DMS 273 treated with DMSO at 0.1 percent for 48 hours (cell line): ENCODE results near the gene NTNG1.
"Not testable (repeated sequence)": the region's sequence is repeated elsewhere in the genome, so short reads cannot be mapped to it uniquely, and the experiment has no call there.

Source experiments
- DNase-seq: peaks from one replicate; lab custom pipeline; 2025; lab: John Stamatoyannopoulos, UW

NTNG1 gene

DNA sequence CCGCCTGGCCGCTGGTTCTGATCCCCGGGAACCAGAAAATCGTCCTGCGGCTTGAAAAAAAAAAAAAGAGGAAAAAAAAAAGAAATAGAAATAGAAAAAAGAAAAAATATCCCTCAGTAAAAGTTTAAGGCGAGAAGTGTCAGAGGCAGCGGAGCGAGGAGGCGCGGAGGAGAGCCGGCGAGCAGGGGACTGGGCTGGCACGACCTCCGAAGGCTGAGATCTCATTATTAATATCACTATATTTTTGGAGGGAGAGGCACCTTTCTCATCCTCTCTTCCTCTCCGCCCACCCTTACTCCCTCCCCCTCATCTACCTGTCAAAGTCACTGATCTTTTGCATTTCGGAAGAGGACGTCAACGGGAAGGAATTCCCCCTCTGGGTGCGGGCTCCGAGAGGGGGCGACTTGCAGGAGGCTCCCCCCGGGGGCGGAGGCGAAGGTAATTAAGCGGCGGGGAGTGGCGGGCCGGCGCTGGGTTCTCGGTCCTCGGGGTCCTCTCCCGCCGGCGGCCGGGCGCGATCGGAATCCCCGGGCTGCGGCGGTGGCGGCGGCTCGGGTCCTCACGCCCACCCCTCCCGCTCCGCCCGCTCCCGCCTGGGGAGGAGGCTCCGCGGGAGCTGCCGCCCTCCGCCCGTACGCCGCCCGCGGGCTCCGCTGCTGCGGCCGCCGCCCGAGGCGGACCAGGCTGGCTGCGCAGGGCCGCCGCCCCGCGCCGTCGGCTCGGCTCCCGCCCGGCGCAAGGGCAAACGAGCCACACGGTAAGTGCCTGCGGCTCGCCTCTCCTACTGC is at the start of gene NTNG1:
NTNG1 (plus strand) TSS at position 337 of the 788 bp plus-strand sequence.
- no peak for DNase-seq

DNA sequence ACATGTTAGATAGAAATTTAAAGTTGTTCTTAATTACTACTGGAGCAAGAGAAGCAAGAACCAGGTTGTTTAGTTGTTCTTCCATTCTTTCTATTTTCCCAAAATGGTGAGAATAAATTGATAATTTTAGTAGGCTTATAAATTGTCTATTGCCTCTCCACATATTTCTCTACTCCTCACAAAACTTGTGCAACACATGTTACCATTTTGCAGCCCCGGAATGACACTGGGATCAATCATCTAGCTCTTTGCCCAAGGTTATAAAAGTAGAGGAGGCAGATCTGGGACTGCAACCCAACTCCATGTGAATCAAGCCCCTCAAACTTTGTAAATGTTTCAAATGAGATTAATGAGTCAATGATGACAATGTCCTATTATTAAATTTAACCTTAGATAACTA is 49.4 kb upstream of the NTNG1 start:
- no peak for DNase-seq

DNA sequence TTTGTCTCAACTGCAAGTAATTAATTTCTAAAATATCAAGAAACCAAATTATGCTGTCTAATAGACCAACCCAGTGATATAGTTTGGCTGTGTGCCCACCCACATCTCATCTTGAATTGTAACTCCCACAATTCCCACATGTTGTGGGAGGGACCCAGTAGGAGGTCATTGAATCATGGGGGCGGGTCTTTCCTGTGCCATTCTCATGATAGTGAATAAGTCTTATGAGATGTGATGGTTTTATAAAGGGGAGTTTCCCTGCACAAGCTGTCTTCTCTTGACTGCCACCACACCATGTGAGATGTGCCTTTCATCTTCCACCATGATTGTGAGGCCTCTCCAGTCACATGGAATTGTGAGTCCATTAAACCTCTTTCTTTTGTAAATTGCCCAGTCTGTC is 47.4 kb upstream of the NTNG1 start:
- DNase-seq: not testable (repeated sequence)

DNA sequence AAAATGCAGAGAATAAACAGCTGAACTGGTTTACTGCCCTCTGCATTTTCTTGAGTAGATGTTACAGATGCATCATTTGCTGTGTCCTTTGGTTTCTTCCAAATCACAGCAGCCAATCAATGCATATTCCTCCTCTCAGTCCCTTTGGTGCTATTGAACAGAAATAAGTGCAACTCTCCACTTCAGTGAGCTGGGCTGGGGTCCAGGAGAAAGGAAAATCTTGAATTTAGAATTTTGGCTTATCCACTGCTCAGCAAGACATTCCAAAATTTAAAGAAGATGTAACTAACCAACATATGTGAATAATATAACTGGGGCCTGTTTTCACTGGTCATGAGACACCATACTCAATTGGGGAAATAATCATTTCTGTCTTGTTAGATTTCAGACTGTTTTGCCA is 45.2 kb upstream of the NTNG1 start:
- DNase-seq: no peak

DNA sequence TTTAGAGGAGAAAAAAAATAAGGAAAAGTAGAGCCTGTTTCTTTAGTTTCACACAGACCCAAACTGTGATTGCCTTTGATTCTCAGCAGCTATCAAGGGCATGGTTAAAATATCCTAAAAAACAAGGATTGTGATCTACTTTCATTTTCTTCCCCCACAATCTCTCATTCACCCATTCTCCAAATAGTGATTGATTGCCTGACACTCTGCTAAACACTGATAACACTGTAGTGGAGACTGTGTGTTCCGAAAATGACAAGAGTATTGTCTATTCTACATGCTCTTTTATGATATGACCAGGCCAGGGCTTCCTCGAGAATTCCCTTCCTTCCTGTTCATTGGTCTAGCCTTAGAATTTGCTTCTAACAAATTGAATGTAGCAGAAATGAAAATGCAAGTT is 44.1 kb upstream of the NTNG1 start:
- no peak for DNase-seq

DNA sequence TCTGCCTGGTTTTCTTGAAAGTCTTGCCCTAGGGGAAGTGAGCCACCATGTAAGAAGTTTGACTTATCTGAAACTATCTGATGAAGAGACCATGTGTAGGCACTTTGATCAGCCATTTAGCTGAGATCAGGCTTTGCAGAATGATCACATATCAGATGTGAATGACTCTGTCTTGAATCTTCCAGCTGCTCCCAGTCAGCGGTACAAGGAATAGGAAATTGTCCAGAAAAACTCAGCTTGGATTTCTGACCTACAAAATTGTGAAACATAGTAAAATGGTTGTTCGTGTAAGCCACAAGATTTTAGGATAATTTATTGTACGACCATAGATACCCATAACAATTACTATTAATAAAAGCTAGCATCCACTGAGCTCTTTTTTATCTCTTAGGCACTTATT is 41.9 kb upstream of the NTNG1 start:
- DNase-seq: no peak

DNA sequence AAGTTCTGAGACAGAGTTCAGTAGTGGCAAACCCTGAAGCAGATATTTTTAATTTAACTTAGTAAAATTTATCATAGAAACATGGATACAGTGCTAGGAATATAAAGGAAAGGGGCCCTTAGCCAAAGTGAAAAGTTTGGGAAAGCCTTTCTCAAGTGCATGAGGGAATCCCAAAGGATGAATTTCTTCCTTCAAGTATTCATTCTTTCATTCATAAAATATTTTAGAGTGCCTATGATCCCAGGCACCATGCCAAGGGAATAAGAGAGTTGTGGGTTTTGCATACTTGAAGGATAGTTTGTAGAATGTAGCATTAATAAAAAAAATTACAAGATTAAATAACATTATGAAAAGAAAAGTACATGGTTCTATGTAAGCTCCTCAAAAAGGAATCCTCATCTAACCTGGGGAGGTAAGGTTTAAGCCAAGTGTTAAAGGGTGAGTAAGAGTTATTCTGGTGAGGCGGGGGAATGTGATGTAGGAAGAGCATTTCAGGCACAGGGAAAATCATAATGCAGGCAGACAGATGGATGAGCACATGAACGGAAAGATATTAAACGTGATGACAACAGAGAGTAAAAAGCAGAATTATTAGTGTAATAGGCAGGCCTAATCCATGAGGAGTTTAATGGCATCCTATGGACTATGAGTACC is 40.4 kb upstream of the NTNG1 start:
- no peak for DNase-seq

DNA sequence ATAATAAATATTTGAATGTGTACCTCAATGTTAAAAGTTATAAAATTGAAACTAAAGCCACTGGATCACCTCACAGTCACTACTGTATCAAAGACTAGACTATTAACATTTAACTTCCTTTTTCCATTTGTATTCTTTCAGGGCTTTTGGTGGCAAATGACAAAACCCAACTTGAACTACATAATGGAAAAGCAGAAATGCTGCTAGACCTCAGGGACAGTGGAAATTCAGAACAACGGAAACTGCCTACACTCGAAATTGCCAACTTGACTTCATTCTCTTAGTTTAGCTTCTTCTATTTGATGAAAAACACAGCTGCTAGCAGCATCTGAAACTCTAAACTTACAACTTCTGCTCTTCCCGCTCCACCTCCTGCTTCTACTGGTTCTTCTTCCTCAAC is 34.9 kb upstream of the NTNG1 start:
- DNase-seq: no peak

DNA sequence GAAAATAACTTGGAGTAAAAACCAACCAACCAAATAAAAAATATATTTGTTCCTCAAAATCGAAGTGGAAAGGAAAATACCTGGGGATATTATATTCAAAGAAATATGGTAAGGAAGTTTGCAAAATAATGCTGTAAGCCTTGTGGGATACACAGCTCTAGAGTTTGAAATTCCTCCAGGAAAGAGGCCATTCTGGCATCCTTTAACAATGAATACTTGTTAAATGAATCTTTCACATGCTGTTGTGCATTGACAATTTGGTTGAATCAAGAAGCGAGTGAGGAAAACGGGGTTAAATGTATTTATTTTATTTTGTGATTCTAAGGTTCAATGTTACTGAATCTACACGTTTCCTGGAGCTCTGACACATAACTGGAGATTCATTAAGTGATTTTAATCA is 30.5 kb upstream of the NTNG1 start:
- no peak for DNase-seq

DNA sequence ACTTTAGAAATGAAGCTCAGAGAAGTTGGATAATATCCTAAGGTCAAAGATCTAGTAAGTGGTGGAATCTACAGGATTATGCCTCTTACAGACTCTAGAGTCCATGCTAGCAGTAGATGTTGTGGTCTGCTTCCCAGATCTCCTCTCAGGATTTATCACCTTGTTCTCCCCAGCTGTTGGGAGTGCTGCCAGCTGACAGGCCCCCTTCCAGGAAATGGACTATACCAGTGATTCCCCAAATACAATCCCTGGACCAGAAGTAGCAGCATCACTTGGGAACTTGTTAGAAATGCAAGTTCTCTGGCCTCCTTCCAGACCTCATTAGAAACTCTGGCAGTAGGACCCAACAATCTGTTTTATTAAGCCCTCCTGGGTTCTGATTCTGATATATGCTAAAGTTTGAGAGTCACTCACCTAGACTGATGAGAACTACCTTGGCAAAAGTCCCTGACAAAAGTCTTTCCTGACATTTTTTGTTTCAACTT is 24.5 kb upstream of the NTNG1 start:
- DNase-seq: no peak

DNA sequence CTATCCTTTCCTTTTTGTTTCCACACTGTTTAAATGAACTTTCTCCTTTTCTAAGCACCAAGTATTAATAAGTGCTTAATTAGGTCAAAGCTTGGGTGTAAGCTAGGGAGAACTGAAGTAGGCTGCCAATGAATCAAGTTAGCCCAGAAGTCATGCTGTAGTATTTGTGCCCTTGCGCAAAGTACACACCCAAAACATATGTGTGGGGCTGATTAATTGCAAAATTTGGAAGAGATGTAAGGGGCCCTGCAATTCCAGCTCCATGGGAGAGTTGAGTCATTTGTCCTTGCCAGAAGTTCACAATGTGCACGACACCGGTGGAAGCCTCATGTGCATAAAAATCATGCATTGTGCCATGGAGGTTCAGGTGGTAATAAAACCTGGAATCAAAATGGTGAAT is 18.6 kb upstream of the NTNG1 start:
- DNase-seq: no peak

DNA sequence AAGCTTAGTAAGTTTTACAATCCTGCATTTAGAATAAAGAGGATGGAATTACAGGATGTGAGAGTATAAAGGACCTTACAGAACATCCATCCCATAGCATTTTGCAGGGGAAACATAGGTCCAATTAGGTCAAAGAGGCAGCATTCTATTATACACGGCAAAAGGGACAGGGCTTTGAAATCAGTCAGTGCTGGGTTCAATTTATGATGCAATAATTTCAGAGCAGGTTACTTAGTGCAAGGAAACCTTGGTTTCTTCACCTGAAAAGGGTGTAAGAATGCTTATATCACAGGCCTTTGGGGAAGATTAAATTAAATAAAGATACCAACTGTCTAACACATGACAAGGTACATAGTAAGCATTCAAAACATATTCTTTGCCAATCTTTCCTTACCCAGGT is 17.1 kb upstream of the NTNG1 start:
- DNase-seq: no peak

DNA sequence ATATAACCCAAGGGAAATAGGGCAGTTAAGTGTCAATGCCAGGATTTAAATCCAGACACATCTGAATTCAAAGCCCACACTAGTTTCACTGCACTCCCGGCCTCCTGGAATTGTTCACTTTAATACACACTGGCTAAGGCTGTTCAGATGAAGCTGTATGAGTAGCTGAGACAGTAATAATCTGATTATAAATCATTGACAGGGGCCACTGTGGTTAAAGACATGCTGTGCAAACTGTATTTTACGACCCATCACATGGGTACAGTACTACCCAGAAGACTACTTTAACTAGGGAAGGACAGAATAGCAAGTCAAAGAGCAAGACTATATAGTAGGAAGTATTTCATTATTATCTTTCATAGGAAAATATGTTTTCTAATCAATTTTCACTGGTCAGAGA is 16.1 kb upstream of the NTNG1 start:
- no peak for DNase-seq

DNA sequence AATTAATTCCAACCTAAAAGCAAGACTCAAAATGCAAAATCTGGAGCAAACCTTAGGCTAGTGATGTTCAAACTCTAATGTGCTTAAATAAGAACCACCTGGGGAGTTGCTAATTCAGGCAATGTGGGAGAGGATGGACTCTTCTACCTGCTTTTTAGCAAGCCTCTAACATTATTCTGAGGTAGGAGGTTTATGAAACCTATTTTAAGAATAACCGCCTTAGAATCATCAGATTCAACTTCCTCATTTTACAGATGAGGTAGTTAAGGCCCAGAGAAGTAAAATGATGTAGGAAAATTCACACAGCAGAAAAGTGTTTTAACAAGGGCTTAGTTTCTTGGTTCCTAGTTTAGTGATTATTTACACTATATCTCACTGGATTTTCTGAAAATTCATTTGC is 8.6 kb upstream of the NTNG1 start:
- no peak for DNase-seq

DNA sequence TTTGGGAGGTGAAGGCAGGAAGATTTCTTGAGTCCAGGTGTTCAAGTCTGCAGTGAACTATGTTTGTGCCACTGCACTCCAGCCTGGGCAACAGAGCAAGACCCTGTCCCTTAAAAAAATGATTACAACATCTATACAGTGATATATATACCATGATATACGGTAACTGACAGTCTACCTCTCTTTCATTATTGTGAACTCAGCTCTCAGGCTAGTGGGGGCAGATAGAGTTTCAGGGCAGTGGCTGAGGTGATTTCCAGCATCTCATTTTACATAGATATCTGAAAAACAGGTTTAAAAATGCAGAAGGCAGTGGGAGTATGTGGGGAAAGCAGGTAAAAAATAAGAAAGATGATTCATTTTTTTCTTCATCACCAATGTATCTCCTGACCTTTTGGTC is 8.1 kb upstream of the NTNG1 start:
- no peak for DNase-seq

DNA sequence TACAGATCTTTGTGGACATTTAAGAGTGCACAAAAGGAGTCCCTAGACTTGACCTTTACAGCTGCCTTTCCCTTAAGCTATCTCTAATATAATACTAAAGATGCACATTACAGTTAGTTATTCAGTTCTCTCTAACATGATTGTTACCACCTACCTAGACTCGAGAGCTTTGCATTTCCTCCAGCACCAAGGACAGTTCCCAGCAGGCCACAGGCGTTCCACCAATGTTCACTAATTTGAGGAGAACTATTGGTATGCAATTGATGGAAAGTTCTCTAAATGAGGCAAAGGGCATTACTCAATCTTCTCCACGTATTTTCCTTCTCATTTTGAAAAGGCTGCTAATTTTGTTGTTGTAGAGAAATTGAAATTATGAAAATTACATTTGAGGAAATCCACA is 5.4 kb upstream of the NTNG1 start:
- DNase-seq: no peak

DNA sequence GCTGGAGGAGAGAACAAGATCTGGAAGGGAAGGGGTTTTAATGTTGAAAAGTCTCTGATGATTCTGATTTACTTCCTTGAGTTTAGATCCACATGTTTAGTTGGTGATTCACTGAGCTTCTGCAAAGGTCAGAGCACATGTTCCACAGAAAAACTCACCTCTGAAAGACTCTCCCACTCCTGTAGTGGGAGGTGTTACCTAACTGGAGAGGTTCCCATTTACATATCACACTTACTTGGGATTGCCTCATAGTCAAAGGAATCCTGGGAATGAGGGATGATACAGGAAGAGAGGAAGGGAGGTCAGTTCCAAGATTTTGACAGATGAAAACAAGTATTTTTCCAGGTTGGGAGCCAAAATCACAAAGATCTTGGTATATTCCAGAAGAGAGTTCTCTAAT is 2.7 kb upstream of the NTNG1 start:
- no peak for DNase-seq

DNA sequence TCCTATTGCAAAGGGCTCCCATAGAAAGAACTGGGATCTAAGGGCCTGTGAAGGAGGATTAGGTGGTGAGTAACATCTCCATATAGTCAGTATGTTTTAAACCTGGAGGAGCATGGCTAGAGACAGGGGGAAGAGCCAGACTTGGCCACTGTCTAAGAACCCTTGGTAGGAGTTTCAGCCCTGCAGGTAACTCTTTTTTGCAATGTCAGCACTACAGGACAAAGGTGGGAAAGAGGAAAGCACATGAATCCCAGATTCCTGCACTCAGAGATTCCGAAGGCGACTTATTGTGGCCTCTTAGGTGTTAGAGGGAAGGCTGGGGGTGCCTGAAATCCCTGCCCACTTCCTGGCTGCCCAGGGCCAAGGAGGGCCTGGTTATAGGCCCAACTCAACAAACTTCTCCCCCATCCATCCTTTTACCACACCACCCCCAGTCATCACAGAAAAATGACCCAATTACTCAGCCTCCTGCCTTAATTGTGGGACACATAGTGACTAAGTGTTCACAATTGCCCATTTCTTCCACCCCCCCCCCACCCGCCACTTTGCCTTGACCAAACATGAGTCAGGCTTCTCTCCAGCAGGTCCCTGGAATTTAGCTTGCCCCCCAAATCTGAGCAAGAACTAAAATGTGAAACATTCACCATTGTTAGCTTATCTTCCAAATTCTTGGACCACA is 1.9 kb upstream of the NTNG1 start:
- DNase-seq: no peak

DNA sequence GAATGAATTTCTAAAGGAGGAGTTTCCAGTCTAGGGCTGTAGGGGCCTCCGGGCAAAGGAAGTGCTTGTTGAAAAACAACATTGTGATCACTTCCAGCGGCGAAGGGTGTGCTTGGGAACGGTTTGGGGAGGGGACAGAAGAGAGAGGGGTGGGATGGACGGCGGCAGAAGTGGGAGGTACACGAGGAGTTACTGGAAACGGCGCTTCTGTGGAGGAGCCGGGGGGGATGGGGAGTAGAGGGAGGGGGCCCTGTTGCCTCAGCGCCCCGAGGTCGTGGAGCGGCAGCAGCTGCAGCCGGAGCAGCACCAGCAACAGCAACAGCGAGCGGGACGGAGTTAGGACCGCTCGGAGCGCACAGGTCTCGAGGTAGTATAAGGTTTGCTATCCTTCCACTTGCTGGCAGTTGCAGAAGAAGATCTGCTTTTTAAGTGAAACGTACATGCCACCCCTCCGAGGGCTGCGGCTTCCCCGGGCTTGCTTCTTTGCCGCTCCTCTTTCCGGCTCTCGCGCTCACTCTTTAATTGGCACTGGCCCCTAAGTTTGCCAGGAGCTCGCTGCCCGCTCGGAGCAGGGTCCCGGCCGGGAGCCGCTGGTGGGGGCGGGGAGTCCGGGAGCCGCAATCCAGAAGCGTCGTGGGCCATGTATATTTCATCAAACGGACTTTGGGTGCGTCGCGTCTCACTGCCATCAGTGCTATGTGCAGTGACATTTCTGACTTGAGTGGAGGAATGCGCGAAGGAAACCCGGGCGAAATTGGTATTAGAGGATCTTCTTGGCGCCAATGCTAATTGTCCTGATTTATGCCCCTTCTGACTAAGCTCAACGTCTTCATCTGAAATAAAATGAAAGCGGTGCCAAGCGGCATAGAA is 771 bp upstream of the NTNG1 start:
- no peak for DNase-seq

DNA sequence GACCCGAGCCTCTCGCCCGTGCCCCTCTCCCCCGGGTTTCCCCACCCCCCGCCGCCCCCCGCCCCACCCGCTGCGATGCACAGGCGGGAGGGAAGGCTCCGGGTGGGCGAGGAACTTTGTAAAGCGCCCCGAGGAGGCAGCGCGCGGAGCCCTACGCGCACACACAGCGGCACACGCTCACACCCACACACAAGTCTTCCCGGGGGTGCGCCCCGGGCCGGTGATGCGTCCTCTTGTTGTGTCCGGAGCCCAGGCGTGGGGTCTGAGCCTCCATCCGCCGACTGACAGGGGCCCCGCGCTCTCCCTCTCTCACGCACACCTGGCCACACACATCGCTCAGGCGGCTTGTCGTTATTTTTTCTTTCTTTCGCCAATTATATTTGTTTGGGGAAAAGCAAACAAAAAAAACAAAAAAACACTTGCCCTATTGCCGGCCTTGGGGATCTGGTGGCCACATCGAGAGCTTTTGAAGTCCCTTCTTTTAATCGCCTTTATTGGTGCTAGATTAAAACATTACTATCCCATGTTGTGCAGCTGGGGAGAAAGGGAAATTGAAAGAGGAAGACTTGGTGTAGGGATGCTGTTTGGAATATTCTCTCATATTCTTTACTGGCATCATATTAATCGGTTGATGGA is 770 bp downstream of the NTNG1 start:
- DNase-seq: no peak

DNA sequence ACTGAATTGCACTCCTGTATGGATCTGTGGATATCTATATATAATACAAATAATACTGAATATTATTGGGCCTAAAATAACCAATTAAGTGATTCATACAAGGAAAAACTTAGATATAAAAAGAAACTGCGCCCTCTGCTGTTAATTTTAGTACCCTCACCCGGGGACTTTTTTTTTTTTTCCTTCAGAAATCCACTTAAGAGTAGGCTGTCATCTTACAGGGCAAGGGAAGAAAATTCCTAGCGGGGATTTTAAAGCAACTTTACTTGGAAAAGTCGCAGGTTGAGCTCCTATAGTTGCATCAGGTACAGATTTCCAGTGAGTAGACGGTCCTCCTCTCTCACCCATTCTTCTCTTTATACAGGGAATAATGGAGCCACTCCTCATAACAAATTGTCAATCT is 1.3 kb downstream of the NTNG1 start:
- DNase-seq: peak; percentile 37

DNA sequence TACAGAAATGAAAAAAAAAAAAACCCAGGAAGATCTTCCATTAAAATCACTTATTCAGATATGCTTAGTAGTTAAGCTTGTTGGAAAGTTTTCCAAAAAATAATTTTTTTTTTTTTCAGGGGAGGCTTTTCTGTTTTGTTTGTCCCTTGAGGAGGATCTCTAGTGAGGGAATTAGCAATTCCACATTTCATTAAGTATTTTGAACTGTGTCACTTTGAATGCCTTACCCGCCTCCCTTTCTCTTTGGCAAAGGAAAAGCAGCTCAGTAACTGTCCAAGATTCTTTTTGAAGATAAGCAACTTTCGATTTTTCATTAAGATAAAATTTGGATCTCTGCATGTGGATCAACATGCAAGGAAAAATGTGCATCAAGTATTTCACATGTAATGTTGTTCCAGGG is 1.8 kb downstream of the NTNG1 start:
- DNase-seq: no peak
